ENCODE data around the gene APC2.
A peak's percentile ranks its signal among the peaks of the same experiment; 100 is the strongest.
"Not testable (repeated sequence)": the region's sequence is repeated elsewhere in the genome, so short reads cannot be mapped to it uniquely, and the experiment has no call there.

The APC2 gene

GRCh38 chr19:1483979-1484428, 34.1 kb downstream of the APC2 start:
- DNase-seq = no peak

- no peak for DNase-seq
These were observed 37.0 kb downstream of the APC2 start for GRCh38 chr19:1486720-1487575.

- DNase-seq = no peak
These were observed 37.8 kb downstream of the APC2 start for GRCh38 chr19:1487576-1488281.

GRCh38 chr19:1488282-1488601, 38.3 kb downstream of the APC2 start:
- DNase-seq = no peak

- DNase-seq = no peak
These were observed 39.8 kb downstream of the APC2 start for GRCh38 chr19:1489463-1490310.

- peak; percentile 97 for DNase-seq
These were observed 40.6 kb downstream of the APC2 start, which contains the start of gene PCSK4 for GRCh38 chr19:1490311-1491113. TSS of gene PCSK4 (minus strand) at chr19:1490350. CDS start at chr19:1490346, 4 bp downstream.

GRCh38 chr19:1491114-1491848, 41.4 kb downstream of the APC2 start, which contains the start of gene REEP6:
TSS of gene REEP6 (plus strand) at chr19:1491181. CDS start at chr19:1491270, 89 bp downstream.
- no peak for DNase-seq

GRCh38 chr19:1491849-1492170, 41.9 kb downstream of the APC2 start:
- DNase-seq = no peak

- no peak for DNase-seq
These were observed 42.6 kb downstream of the APC2 start for GRCh38 chr19:1492474-1493006.

- DNase-seq = no peak
These were observed 44.3 kb downstream of the APC2 start for GRCh38 chr19:1494115-1494815.

GRCh38 chr19:1495051-1495798, 45.3 kb downstream of the APC2 start:
- DNase-seq = no peak

- no peak for DNase-seq
These were observed 46.1 kb downstream of the APC2 start for GRCh38 chr19:1495799-1496713.

GRCh38 chr19:1496714-1497577, 47.0 kb downstream of the APC2 start:
- DNase-seq = no peak

GRCh38 chr19:1497578-1498235, 47.8 kb downstream of the APC2 start:
- DNase-seq = no peak

- not testable (repeated sequence) for DNase-seq
These were observed 49.3 kb downstream of the APC2 start for GRCh38 chr19:1499231-1499630.

GRCh38 chr19:1501200-1501595, 51.3 kb downstream of the APC2 start:
- DNase-seq = no peak

GRCh38 chr19:1502433-1503088, 52.6 kb downstream of the APC2 start:
- DNase-seq = no peak
